HG03108 (cell line): ENCODE data around the gene SELE.

Experiments used
- ATAC-seq: cut with Tn5 transposase; IDR thresholded peaks from one replicate; pipeline ENCODE4 v1.9.1; 2021; ENCODE audit warnings: moderate library complexity; ENCODE audit not compliant: unreplicated experiment

SELE gene, protein sequence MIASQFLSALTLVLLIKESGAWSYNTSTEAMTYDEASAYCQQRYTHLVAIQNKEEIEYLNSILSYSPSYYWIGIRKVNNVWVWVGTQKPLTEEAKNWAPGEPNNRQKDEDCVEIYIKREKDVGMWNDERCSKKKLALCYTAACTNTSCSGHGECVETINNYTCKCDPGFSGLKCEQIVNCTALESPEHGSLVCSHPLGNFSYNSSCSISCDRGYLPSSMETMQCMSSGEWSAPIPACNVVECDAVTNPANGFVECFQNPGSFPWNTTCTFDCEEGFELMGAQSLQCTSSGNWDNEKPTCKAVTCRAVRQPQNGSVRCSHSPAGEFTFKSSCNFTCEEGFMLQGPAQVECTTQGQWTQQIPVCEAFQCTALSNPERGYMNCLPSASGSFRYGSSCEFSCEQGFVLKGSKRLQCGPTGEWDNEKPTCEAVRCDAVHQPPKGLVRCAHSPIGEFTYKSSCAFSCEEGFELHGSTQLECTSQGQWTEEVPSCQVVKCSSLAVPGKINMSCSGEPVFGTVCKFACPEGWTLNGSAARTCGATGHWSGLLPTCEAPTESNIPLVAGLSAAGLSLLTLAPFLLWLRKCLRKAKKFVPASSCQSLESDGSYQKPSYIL

DNA sequence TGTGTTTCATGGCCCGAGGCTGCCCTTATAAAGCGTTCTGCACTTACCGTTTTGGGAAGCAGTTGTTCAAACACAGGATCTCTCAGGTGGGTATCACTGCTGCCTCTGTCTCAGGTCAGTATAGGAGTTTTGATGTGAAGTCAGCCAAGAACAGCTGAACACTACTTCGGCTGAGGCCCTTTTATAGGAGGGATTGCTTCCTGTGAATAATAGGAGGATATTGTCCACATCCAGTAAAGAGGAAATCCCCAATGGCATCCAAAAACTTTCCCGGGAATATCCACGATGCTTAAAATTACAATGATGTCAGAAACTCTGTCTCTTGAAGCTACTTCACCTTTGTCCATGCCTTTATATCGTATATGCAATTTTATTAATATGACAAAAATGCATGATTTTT is at the start of gene SELE:
SELE (minus strand) TSS at position 156 of the 400 bp plus-strand sequence. CDS start 467 bp downstream, outside the sequence.
- ATAC-seq = no peak

DNA sequence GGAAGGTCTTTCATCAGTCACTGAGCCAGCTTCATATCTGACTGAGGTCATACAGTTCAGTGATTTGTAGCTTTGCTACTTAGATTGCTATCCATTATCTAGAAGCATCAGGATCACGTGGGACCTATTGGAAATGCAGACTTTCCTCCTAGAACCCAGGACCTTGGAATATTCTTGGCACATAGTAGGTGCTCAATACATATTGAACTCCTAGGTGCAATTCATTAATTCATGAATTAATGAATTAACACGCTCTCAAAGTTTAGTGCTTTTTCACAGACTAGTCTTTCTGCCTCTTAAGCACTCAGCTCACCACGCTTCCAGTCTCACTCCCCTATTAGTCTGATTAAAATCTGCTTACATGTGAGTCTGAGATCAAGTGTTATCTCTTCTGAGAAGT is 48.7 kb upstream of the SELE start:
- no peak for ATAC-seq

DNA sequence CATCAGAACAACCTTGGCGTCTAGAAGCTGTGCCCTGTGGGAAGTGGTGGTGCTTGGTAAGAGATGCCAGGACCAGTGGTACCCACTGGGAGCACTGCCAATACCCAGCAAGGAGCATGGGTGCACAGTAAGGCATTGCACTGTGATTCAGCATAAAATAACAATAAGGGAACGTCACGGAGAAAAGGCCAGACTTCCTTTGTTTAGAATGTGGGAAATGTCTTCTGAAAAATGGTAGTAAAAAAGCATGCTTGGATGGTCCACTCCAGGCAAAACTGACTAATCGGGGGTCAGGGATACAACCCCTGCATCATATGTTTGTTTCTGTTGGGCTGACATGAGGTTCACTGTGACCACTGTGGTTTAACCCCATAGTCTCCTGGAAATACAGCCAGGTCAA is 46.1 kb upstream of the SELE start:
- no peak for ATAC-seq

DNA sequence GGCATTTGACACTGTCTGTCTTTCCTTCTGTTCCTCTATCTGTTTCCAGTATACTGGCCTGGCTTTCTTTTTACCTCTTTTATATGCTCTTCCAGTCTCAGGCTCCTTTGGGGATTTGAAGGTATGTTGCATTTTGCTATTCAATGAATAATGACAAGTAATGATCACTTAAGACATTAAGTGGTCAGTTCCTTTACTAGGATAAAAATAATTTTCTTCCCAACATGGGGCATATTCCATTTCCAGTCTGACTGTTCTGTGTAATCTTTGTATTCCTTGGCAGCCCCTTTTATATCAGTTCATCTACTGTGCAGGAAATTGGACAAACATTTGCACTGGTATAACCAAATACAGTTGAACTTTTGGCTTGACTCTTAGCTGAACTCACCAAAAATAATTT is 45.3 kb upstream of the SELE start:
- no peak for ATAC-seq

DNA sequence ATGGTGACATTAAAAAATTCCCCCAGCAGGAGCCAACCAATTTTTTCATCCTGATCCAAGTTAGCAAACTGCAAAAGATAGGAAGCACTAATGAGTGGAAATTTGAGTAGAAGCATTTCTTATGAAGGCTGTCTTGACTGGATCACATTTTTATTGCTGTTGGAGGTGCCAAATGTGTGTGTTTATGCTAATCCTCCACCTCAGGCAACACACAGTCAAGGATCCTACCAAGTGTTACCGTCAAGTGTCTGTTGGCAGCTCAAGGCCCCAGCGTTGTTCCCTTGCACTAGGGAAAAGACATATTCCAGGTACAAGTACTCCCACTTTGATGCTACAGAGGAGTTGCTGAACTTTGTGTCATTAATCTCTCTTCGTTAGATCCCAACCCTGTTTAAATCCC is 42.6 kb upstream of the SELE start:
- no peak for ATAC-seq

DNA sequence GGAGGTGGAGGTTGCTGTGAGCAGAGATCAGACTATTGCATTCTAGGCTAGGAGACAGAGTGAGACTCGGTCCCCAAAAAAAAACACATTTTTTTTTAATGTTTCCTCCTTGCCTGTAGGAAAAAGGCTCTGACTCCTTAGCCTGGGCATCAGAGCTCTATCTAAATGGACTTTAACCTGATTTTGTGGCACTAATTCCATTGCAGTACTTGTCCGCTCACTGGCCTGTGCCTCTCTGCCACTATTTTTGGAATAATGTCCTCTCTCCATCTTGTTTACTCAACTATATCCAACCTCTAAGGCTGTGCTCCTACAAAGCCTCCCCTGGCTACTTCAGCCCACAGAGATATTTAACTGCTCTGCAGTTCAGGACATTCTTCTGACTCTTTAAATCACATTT is 34.3 kb upstream of the SELE start:
- ATAC-seq = no peak

DNA sequence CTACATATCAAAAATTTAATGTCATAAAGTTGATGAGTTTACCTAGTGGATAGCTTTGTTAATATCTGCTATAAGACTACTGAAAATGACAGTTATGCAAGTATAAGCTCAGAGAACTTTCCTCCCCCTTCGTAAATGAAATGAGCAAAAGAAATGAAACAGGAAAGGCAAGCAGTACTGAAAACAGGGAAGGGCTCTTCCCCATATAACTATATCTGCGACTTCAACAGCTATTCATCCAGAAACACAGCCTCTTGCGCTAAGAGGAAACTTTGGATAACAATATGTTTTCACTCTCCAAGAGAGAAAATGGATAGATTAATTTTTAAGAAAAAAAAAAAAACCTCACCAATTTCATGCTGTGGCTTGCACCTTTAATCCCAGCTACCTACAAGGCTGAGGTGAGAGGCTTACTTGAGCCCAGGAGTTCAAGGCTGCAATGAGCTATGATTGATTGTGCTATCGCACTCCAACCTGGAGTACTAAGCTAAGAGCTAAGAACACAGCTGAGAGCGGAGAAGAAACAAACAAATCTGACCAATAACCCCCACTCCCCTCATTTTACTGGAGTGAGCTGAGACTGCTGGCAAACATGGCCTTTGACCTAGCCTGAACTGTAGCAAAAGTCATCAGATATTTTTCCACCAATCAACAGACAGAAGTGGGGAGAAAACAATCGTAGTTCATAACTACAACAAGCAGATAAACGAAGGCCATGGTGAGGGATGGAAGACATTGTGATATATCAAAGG is 31.9 kb upstream of the SELE start:
- ATAC-seq = no peak

DNA sequence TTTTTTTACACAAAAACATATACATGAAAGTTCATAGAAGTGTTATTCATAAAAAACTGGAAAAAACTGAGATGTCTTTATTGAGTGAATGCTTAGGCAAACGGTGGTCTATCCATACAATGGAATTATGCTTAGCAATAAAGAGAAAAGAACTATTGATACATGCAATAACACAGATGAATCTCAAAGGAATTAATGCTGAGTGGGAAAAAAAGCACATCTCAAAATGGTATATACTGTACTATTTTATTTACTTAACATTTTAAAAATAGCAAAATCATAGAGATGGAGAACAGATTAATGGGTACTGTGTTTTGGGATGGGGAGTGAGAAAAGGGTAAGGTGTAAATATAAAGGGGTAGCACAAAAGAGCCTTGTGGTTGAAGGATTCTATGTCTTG is 31.0 kb upstream of the SELE start:
- no peak for ATAC-seq

DNA sequence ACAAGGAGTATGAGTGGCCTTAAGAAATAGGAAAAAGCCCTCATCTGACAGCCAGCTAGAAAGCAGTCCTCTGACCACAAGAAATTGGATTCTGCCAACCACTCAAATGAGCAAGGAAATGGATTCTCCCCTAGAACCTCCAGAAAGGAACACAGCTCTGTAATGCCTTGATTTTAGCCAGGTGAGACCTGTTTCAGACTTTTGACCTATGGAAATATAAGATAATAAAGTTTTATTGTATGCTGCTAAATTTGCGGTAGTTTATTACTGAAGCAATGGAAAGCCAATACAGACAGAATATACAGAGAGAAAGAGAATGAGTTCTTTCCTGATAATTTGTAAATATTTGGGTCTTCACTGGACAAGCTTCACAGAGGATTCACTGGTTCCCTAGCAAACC is 28.8 kb upstream of the SELE start:
- no peak for ATAC-seq

DNA sequence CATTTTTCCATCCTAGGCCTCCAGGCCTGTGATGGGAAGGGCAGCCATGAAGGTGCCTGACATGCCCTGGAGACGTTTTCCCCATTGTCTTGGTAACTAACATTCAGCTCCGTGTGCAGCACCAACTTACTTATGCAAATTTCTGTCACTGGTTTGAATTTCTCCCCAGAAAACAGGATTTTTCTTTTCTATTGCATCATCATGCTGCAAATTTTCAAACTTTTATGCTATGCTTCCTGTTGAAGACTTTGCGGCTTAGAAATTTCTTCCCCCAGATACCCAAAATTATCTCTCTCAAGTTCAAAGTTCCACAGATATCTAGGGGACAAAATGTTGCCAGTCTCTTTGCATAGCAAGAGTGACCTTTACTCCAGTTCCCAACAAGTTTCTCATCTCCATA is 25.2 kb upstream of the SELE start:
- no peak for ATAC-seq

DNA sequence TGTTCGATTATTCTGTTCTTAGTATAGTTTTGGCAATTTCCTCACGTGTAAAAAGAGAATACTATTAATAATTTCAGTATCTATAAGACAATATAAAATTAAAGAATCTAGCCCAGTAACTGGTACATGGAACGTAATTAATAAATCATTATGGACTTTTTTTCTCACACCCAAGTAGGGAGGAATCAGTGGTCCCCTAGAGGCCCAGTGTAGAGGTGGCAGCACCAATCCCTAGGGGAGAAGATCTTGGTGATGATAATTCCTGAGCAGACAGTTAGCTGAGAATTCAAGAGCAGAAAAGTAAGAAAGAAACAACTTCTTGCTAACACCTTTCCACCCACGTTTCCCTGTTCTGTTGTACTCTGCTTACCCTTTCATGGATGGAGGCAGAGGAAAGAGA is 19.7 kb upstream of the SELE start:
- ATAC-seq = no peak

DNA sequence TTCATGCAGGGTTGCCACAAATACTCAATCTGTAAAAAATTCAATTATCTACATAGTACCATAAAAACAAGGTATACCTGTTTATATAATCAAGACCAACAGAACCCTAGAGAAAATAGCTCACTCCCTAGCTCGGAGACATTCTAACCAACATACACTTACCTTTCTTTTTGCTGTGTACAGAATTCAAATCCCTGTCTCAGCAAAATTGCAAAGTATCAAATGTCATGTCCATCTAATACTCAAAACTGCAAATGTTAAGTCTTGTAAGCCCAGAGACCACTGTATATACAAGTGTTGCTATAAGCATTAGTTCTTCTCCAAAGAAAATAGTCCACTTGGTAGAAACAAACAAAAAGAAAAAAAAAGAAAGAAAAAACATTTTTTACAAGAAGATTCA is 16.2 kb upstream of the SELE start:
- ATAC-seq = no peak

DNA sequence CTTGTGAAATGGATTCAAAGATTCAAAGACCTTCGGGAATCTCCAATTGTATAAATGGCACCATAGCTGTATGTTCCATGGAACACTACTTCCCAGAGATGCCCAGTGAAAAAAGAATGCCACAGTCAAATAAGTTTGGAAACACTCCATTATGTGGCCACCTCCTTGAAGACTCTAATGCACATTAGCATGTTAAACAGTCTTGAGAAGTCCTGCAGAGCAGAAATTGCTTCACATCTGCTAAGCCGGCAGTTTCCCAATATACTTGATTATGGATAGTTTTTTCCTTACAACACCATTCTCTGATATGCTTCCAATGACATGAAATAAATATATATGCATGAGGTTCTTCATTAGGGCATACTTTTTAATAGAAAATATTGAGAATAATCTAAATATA is 12.7 kb upstream of the SELE start:
- ATAC-seq = no peak

DNA sequence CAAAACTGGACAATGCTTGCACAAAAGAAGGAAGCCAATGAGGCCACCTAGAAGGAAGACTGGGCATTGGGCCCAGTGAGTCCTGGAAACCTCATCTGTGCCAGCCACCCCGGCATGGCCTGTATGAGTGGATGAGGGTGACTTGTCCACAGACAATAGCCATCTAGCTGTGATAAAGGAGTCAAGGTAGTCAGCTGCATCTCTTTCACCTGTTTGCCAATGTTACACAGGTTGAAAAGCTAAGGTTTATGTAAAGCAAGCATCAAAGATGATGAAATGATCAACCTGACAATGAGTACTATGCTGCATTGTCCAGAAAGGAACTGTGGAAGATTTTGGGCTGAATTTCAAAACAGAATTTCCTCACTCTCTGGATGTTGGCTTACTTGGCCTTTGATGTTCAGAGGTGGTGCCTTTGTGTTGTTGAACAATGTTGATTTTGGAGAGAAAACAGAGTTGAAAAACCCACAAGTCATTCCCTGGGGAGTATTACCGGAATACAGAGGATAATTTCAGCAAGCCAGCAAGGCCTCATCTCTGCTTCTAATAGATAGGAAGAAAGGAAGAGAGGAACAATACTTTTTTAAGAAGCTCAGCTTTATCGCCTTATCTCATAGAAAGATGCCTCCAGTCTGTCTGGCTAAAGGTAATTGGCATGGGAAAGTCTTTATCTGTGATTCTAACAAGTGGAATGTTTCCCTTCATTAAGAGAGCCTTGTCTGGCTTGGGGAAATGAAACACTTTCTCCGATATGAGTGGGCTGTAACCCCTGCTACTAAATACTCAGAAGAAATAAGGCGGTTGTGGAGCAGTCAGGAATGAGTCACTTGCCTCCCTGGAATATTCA is 11.4 kb upstream of the SELE start:
- no peak for ATAC-seq

DNA sequence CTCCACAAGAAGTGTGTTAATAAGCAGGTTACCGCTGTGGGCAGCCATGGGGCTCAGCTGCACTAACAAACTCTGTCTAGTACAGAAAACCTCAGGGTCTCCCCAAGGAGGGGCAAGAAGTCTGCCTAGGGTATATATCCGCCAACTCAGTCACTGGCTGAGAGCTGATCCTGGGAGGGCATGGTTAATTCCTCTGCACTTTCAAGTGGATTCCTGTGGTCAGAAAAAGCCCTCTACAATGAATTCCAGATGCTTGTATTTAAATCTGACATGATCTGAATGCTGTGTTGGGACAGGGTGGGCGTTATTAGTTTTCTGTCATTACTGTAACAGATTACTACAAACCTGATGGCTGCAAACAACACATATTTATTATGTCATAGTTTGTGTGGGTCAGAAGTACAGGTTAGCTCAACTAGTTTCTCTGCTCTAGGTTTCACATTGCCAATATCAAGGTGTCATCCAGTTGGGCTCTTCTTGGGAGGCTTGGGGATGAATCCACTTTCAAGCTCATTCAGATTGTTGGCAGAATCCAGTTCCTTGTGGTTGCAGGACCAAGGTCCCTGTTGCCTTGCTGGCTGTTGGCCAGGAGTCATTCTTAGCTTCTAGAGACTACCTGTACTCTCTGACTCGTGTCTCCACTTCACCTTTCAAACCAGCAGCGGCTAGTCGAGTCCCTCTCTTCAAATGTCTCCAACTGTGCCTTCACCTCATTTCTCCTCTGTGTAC is 8.0 kb upstream of the SELE start:
- ATAC-seq = no peak

DNA sequence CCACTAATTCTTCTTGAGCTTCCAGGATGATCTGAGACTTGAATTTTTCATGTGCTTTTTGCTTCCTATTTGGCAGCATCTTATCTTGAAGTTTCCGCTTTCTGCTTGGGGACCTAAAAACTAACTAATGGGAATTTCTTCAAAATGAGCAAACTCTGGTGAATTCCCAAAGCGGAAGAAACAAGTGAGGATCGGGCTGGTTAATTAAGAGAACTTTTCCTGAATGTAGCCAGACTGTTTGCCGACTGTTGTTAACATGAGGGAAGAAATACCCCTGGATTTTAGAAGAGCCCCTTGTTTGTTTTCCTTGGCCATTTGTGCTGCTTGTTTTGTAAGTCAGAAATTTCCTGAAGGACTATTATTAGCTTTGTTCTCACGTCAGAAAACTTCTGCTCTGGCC is 6.1 kb upstream of the SELE start:
- ATAC-seq = no peak

DNA sequence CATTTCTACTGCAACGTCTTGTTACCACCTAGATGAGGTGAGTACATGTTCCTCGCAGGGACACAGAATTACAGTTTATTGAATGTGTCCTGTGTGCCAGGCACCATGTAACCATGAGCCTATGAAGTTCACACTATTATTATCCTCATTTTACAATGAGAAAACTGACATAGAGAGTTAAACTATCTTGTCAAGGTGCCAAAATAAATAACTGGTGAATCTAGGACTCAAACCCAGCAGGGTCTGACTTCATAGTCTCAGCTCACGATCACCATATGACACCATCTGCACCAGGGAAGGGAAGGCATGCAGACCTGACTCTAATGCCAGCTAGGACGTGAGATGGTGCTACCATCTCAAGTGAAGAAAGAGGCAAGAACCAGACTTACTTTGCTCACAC is 2.4 kb downstream of the SELE start:
- no peak for ATAC-seq

DNA sequence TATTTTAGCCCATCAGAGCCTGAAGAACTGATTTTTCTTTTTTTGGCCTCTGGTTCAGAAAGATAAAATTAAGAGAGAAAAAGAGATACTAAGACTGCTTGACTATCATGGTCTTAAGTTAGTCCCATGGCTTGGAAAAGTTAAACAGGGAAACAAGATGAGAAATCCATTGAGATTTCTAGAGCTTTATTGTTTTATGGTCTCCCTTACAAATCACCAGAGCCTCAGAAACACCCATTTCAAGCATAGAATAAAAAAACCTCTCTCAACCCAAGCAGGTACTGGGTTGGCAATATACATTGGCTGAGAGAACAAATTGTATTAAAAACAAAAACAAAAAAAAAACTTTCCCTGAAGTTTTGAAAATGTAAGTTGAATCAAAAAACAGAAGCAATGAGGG is 3.9 kb downstream of the SELE start:
- no peak for ATAC-seq

DNA sequence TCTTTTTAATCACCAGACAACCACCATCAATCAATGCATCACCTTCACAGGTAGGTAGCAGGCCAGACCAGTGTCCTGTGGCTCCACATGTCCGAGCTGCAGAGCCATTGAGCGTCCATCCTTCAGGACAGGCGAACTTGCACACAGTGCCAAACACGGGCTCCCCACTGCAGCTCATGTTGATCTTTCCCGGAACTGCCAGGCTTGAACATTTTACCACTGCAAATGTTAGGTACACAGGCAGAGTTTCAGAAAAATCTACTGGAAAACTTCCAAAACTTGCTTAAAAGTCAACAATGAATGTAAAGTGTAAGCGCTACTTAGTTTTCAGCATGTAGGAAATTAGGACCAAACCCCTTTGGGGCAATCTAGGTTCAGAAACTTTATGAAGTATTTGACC is 6.6 kb downstream of the SELE start:
- no peak for ATAC-seq

DNA sequence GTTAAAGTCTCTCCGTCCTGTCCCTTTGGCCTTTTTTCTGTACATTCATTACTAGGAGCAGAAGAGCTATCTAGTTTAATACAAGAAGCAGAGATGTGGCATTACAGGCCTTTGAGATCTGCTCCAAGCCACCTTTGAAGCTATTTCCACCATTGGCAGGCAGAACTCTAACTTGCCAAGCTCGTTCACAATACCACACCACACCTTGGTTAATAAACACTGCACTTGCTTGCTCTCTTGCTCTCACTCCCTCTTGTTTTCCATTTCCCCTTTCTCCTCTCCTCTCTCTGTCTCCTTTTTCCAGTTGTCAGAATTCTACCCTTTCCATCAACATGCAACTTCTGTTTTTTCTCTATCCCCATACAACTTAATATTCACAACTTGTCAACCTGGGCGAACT is 7.0 kb downstream of the SELE start:
- ATAC-seq = no peak

DNA sequence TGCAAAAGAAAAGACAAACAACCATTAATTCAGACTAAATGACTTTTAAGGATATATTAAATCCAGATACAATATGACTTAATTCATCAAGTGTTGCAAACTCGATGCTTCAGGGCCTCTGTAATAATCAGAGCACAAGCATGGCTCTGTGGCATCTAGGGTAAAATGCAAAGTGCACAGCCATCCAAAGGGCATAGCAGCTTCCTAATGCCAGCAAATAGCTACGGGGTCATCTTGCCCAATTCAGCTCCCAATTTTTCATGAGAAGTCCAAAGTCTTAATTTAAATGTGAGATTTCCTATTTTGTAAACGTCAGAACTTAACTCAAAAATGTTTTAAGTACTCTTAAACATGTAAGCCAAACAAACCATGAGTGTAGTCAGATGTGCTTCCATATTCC is 7.9 kb downstream of the SELE start:
- no peak for ATAC-seq
